A549 (cell line): ENCODE data around the gene TTC7B. TPM values are rescaled to one million over a fixed set of nuclear protein-coding genes. Genes with fewer than 3 reads are reported as not detected.

Experiments used
- ATAC-seq, 2 experiments: fragments of 200-7000 bp in 1 of 2; fragments of >200 bp in 1 of 2; cut with Nextera tagmentation in 1 of 2; cut with Tn5 transposase in 1 of 2; 3 replicates each; pipeline versions ENCODE4 v1.8.0 to v1.9.1; 2018 to 2020; ENCODE audit warnings: mild to moderate bottlenecking in 1 of 2, moderate library complexity in 1 of 2
- CTCF ChIA-PET: fragments of 300-600 bp; sonication (Branson Sonifier 250); formaldehyde crosslinking; extraction: SDS; loops from one replicate; lab custom pipeline; 2021; ENCODE audit warnings: antibody characterized with exemption, inconsistent platforms; lab: Yijun Ruan, JAX
- POLR2A ChIA-PET: fragments of 350-600 bp; formaldehyde crosslinking; extraction: SDS; loops from one replicate; lab custom pipeline; 2021; ENCODE audit warnings: antibody characterized with exemption, inconsistent platforms; lab: Yijun Ruan, JAX
- DNase-seq, 2 experiments: peaks; one replicate each; pipeline versions ENCODE4 v3.0.0 to v3.0.0-alpha.2; 2011 to 2016; ENCODE audit warnings: low read depth in 1 of 2, low spot score in 1 of 2
- FAIRE-seq: peaks from 2 replicates; lab custom pipeline; 2011; peaks lifted over from hg19 to GRCh38; lab: Jason Lieb, UNC
- H3K27ac ChIP-seq, 2 experiments: fragments of >200 bp; sonication (Bioruptor Twin); formaldehyde crosslinking; 3 replicates each; pipeline ENCODE4 v1.5.1; 2016 to 2017
- H3K4me1 ChIP-seq: fragments of >200 bp; sonication (Bioruptor Twin); formaldehyde crosslinking; 3 replicates; pipeline ENCODE4 v1.6.1; 2016
- H3K4me2 ChIP-seq: fragments of >200 bp; sonication (Bioruptor Twin); formaldehyde crosslinking; 3 replicates; pipeline ENCODE4 v1.6.1; 2016
- H3K4me3 ChIP-seq: fragments of >200 bp; sonication (Bioruptor Twin); formaldehyde crosslinking; 3 replicates; pipeline ENCODE4 v1.5.1; 2016
- H3K9me3 ChIP-seq: fragments of >200 bp; sonication (Bioruptor Twin); formaldehyde crosslinking; 3 replicates; pipeline ENCODE4 v1.6.1; 2016
- CBX2 ChIP-seq: fragments of 200-600 bp; sonication (generic); IDR thresholded peaks from 2 replicates; pipeline ENCODE4 v1.6.1; 2016; ENCODE audit warnings: low read depth, mild to moderate bottlenecking, borderline replicate concordance
- FOSB ChIP-seq: fragments of 250-450 bp; sonication (Bioruptor Pico); IDR thresholded peaks from 2 replicates; pipeline ENCODE4 v1.5.0; 2020; ENCODE audit warnings: mild to moderate bottlenecking, moderate library complexity
- HOXA7 ChIP-seq: fragments of 250-450 bp; sonication (Bioruptor Pico); IDR thresholded peaks from 2 replicates; pipeline ENCODE4 v1.5.0; 2020; ENCODE audit warnings: mild to moderate bottlenecking, moderate library complexity
- HOXB13 ChIP-seq: fragments of 250-450 bp; sonication (Bioruptor Pico); IDR thresholded peaks from 2 replicates; pipeline ENCODE4 v1.5.0; 2020; ENCODE audit warnings: low read depth, mild to moderate bottlenecking, moderate library complexity
- HOXB5 ChIP-seq: fragments of 250-450 bp; sonication (Bioruptor Pico); IDR thresholded peaks from 2 replicates; pipeline ENCODE4 v1.5.0; 2020; ENCODE audit warnings: mild to moderate bottlenecking, moderate library complexity
- KDM1A ChIP-seq: fragments of 200-600 bp; sonication (generic); IDR thresholded peaks from 2 replicates; pipeline ENCODE4 v1.6.1; 2016; ENCODE audit warnings: low read depth, mild to moderate bottlenecking
- KDM5A ChIP-seq: fragments of 200-600 bp; sonication (generic); IDR thresholded peaks from 2 replicates; pipeline ENCODE4 v1.6.1; 2016; ENCODE audit warnings: antibody characterized with exemption, mild to moderate bottlenecking
- NPAS2 ChIP-seq: fragments of 250-450 bp; sonication (Bioruptor Pico); IDR thresholded peaks from 2 replicates; pipeline ENCODE4 v1.8.0; 2022; ENCODE audit warnings: mild to moderate bottlenecking, moderate library complexity, borderline replicate concordance
- POLR2A ChIP-seq: IDR thresholded peaks from 2 replicates; pipeline ENCODE4 v1.6.1; 2012; ENCODE audit warnings: mild to moderate bottlenecking, low read length
- RAD21 ChIP-seq, 2 experiments: fragments of >200 bp in 1 of 2; sonication (Bioruptor Twin) in 1 of 2; formaldehyde crosslinking in 1 of 2; IDR thresholded peaks in 1 of 2; conservative IDR thresholded peaks in 1 of 2; 2 replicates in 1 of 2; 3 replicates in 1 of 2; pipeline ENCODE4 v1.6.1; 2012 to 2018; ENCODE audit warnings: inconsistent platforms in 1 of 2
- RFX5 ChIP-seq: fragments of 450-650 bp; IDR thresholded peaks from 2 replicates; pipeline ENCODE4 v1.7.1; 2014; ENCODE audit warnings: antibody characterized with exemption, mild to moderate bottlenecking, moderate library complexity
- SMC3 ChIP-seq: fragments of >200 bp; sonication (Bioruptor Twin); formaldehyde crosslinking; IDR thresholded peaks from 3 replicates; pipeline ENCODE4 v1.6.1; 2018; ENCODE audit warnings: inconsistent platforms
- TP53 ChIP-seq: fragments of 250-450 bp; sonication (Bioruptor Pico); IDR thresholded peaks from 2 replicates; pipeline ENCODE4 v1.5.0; 2021; ENCODE audit warnings: mild to moderate bottlenecking, moderate library complexity
- ZC3H11A ChIP-seq: fragments of 450-650 bp; IDR thresholded peaks from 2 replicates; pipeline ENCODE4 v1.6.1; 2014; ENCODE audit warnings: antibody characterized with exemption, mild to moderate bottlenecking
- ZNF302 ChIP-seq: fragments of 250-450 bp; sonication (Bioruptor Pico); IDR thresholded peaks from 2 replicates; pipeline ENCODE4 v1.9.0; 2021; ENCODE audit warnings: inconsistent platforms, mild to moderate bottlenecking, moderate library complexity
- ZSCAN20 ChIP-seq: fragments of 250-450 bp; sonication (Bioruptor Pico); IDR thresholded peaks from 2 replicates; pipeline ENCODE4 v1.8.0; 2022; ENCODE audit warnings: mild to moderate bottlenecking, moderate library complexity
- WGBS: methylation state at CpG from one replicate; pipeline ENCODE4 v1.1.6; 2017; ENCODE audit errors: missing lambda C conversion rate; 5-methylcytosine and 5-hydroxymethylcytosine counted together
- polyA plus RNA-seq, 4 experiments: library from polyadenylated mRNA; depleted of rRNA in 3 of 4; stranded (reverse); fragments of >200 nt; fragmentation: RNase III in 1 of 4; extraction: RNeasy Plus Mini Kit Qiagen cat#74134 plus additional on column Dnase treatment in 1 of 4; gene quantifications; 2 replicates in 3 of 4; 3 replicates in 1 of 4; pipeline ENCODE4 v1.2.3, GENCODE V29; 2011 to 2017
- TF ChIP-seq, protein P1 (sequence below): IDR thresholded peaks from 2 replicates; pipeline ENCODE4 v1.6.1; 2012; ENCODE audit warnings: low read depth, borderline replicate concordance
- TF ChIP-seq, protein P2 (sequence below): IDR thresholded peaks from 2 replicates; pipeline ENCODE4 v1.6.1; 2012

The TTC7B gene
- polyA plus RNA-seq, 2 of the 4 experiments (the other 2 are of a cell fraction), result 16.6 to 28.0 TPM

DNA sequence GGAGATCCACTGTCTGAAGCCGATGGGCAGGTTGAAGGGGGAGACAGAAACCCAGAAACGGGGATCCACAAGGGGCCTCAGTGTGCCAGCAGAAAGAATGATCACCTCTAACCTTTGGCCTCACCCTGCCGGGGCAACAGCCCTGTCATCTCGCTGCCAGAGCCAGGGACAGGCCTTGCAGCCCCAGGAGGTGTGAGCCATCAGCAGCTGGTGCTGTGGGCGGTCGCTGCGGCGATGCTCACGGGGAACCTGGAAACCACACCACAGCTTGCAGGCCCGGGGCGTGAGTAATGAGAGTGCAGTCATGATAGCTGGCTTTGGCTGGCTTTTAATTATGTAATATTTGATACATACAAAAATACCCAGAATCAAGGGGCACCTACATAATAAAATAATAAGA, 4.7 kb upstream of the TTC7B start:
- POLR2A ChIA-PET, result interaction anchor here (0.5 kb wide), 1 partner anchor 423 kb away, joined by 3 read pairs; no protein-coding TSS in a partner anchor
- WGBS, result 57% methylated on average over 11 of the region's 11 CpGs
- H3K9me3 ChIP-seq, result no peaks in the 10 kb centered on the region
- no peak overlapping the region for H3K27ac ChIP-seq
- ATAC-seq (no peak), FAIRE-seq (no peak), DNase-seq (no peak)
- H3K4me2 ChIP-seq, result no peak overlapping the region
- no peak overlapping the region for H3K4me3 ChIP-seq
- no peaks in the 10 kb centered on the region for H3K4me1 ChIP-seq
- CTCF ChIA-PET, result interaction anchor here (0.6 to 1.1 kb wide), 3 partner anchors 9 to 346 kb away, joined by 3 read pairs; no protein-coding TSS in a partner anchor
- TF ChIP-seq RAD21 (conservative IDR thresholded peaks at IDR 0.05 in 1 of 2, IDR thresholded peaks at IDR 0.05 in 1 of 2) (no peak), RFX5 (no peak), TP53 (CRISPR knock-in tag) (no peak), KDM1A (no peak), HOXB13 (CRISPR knock-in tag) (no peak)

DNA sequence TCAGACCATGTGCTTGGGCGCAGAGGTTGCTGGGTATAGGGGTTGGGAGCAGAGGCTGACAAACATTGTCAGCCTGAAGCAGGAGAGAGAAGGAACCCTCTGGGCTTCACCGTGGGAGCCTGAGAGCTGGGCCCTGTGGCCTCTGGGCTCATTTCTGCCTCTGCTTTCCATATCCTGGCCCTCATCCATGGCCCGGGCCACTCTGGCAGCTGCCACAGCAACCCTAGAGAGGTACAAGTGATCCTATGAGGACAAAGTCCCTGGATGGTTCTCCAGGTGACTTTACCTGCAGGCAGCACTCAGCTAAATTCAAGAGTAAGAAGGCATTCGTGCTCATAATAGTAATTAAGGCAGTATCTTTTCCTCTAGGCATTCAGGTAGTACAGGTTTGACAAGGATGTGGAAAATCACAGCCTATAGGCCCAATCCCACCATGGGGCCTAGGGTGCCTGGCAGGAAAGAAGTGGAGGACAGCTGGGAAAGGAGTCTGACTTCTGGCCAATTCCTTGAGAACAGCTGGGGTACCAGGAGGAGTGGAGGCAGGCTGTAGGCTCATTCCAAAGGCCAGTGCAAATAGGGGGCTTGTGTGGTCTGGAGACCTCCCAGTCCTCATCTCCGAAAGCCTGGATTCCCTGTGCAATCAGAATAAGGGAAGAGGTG, 3.6 kb upstream of the TTC7B start:
- CTCF ChIA-PET, result interaction anchor here (1.0 kb wide), 1 partner anchor 8 kb away, joined by 3 read pairs; no protein-coding TSS in a partner anchor
- H3K4me1 ChIP-seq, result 0 out of 3 replicates have a peak, but pooled peaks cover 3% of the 10 kb centered on the region
- WGBS, result 80% methylated on average over 5 of the region's 5 CpGs

DNA sequence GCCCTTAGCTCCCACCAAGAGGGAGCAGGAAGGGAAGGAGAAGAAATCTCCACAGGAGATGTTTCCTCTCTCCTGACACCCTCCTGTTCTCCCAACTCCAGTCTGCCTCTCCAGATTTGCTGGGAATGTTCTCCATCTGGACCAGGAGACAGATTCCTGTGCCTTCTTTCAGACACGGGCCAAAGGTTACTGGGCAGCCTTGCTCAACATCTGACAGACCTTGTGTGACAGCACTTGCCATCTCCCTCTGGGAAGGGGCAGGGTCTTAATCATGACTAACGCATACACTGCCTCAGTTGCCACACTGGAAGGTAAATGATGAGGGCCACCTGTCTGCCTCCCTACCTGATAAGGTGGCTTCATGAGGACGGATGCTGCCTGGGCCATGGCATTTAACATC, 2.5 kb upstream of the TTC7B start:
- no peak for ATAC-seq
- CTCF ChIA-PET, result interaction anchor here (0.6 to 1.8 kb wide), 4 partner anchors 9 to 426 kb away, joined by 3 to 5 read pairs (median 3); partner anchors contain the start of gene GPR68
- no peak for FAIRE-seq

More for the DNA sequence above, 3.6 kb upstream of the TTC7B start:
- Histone ChIP-seq H3K4me3 (no peak overlapping the region), H3K4me2 (no peak overlapping the region), H3K9me3 (no peaks in the 10 kb centered on the region), H3K27ac (no peak overlapping the region)
- POLR2A ChIA-PET, result no interaction called here
- no peak for FAIRE-seq
- TF ChIP-seq HOXB5 (CRISPR knock-in tag) (no peak), CBX2 (no peak)
- TF ChIP-seq, protein P1, sequence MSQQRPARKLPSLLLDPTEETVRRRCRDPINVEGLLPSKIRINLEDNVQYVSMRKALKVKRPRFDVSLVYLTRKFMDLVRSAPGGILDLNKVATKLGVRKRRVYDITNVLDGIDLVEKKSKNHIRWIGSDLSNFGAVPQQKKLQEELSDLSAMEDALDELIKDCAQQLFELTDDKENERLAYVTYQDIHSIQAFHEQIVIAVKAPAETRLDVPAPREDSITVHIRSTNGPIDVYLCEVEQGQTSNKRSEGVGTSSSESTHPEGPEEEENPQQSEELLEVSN, result no peak
- no peak for DNase-seq
- ATAC-seq, result no peak

DNA sequence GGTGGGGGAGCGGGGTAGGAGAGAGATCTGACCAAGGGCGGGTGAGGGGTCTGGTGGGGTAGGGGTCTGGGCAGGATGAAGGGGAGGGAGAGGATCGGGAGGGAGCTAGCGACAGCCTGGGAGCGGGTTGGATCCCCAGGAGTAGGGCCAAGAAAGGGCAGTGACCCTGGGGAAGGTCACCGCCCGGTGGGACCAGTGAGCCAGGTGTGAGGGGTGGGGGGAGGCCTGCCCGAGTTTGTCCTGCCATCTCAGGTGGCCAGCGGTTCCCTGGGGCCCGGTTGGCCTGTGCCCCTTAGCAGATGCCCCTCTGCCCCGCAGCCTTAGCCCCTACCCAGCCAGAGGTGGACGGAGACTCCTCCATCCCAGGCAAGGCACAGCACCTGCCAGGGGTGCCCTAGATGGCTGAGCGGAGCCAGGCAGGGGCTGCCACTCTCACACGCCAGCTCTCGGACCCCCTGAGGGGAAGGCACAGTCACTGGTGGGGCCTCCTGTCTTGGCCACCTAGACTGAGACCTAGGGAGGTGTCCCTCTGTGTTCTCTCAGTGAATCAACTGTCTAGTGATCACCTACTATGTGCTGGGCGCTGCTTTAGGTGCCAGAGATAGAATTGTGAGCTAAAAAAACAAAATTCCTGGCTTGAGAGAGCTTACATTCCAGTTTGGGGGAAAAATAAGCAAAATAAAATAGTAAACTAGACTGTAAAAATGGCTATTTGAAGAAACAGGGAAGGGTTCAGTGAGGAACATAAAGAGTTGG, 629 bp upstream of the TTC7B start:
- peak in 1 of 2 experiments; percentile 24; a peak in 3 of 6 replicates for ATAC-seq
- TF ChIP-seq SMC3 (0 out of 3 replicates have a peak, but pooled peaks have one; percentile 4), HOXA7 (CRISPR knock-in tag) (no peak)
- Histone ChIP-seq H3K4me3 (peak overlapping the region; percentile 90), H3K27ac (peak overlapping the region; percentile 51 to 94; a peak in 5 of 6 replicates), H3K9me3 (no peaks in the 10 kb centered on the region), H3K4me2 (peak overlapping the region; percentile 96), H3K4me1 (0 out of 3 replicates have a peak, but pooled peaks cover 3% of the 10 kb centered on the region)
- ChIA-PET CTCF (interaction anchor here (0.6 to 1.9 kb wide), 5 partner anchors 8 to 58 kb away, joined by 3 to 12 read pairs (median 7); no protein-coding TSS in a partner anchor), POLR2A (interaction anchor here (0.5 to 1.7 kb wide), 2 partner anchors 420 to 506 kb away, joined by 6 to 7 read pairs; partner anchors contain the start of gene CALM1)
- FAIRE-seq, result no peak
- DNase-seq, result no peak
- 27% methylated on average over 10 of the region's 16 CpGs for WGBS

More for the DNA sequence above, 2.5 kb upstream of the TTC7B start:
- no peak for DNase-seq
- TF ChIP-seq SMC3 (no peak), POLR2A (no peak), ZNF302 (no peak), ZC3H11A (no peak), KDM5A (no peak), NPAS2 (CRISPR knock-in tag) (no peak), ZSCAN20 (no peak), HOXA7 (CRISPR knock-in tag) (no peak), FOSB (CRISPR knock-in tag) (no peak), KDM1A (no peak)
- TF ChIP-seq, protein P2, sequence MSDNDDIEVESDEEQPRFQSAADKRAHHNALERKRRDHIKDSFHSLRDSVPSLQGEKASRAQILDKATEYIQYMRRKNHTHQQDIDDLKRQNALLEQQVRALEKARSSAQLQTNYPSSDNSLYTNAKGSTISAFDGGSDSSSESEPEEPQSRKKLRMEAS, result no peak
- Histone ChIP-seq H3K4me2 (no peak overlapping the region), H3K4me3 (no peak overlapping the region), H3K9me3 (no peaks in the 10 kb centered on the region), H3K27ac (no peak overlapping the region), H3K4me1 (0 out of 3 replicates have a peak, but pooled peaks cover 3% of the 10 kb centered on the region)
- 44% methylated on average over 3 of the region's 3 CpGs for WGBS
- POLR2A ChIA-PET, result no interaction called here
